HG03460 (cell line): ENCODE measurements around the gene POGK.
"Not testable (repeated sequence)": the region's sequence is repeated elsewhere in the genome, so short reads cannot be mapped to it uniquely, and the experiment has no call there.

ENCODE experiments used
- ATAC-seq: cut with Tn5 transposase; IDR thresholded peaks from one replicate; pipeline ENCODE4 v1.9.1; 2021; ENCODE audit not compliant: unreplicated experiment

The POGK gene

GRCh38 chr1:166855558-166855957 lies 16.3 kb downstream of the POGK start:
- ATAC-seq: no peak

DNA sequence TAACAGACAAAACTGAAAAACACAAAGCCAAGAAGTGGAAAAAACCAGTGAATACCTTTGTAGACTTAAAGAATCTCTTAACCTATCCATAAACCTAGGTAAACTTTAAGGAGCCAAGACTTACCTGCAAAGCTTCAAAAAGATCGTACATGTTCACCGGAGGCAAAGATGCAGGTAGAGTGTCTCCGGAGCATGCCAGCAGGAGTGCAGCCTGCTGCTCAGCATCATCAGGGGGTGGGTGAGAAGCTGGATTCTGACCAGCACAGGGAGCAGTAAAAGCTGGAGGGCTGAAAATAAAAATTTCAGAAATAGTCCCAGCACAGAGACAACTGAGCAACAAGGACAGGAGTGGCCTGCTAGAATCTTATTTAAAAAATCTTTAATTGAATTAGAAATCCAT lies 18.7 kb downstream of the POGK start:
- no peak for ATAC-seq

DNA sequence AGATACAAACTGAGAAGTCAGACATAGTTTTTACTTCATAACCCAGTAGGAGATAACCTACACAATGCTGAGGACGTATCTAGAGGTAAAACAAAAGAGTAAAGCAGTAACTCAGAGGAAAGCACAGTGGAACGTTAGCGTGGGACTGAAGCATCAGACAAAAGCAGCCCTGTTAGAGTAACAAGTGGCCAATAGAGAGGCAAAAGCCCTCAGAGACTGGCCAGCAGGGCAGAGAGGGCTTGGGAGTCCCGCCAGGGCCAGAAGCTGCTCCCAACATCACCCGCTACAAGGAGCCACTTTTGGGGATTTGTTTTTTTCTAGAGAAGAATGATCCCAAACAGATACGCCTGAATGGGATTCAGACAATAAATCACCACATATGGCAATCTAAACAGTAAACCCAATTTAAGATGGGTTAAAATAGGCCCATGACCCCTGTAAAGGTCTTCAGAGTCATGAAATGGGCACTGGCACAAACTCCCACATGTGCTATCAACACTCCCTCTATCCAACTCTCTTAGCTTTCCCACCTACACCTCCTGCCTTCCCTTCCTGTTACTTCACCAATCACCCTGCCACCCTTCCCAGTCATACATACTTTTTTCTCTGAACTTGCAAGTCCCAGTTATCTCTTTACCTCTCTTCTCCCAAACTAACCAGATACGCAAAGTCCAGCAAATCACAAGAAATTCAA lies 19.6 kb downstream of the POGK start:
- ATAC-seq: no peak

DNA sequence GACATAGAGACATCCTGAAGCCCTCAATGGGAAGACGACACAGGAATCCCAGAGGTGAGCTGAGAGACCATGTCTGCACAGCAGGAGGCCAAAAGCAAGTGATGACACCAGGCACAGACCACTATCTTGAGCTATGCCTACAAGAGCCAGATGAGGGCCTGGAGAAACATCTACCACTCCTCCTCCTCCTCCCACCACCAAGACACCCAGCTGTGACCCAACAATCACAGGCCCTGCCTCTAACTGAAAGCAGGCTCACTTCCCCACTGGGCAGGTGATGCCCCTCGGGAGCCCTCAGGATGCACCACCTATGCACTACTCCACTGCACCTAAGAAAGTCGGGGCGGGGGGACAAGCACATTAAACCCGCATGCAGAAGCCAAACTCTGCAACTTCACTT lies 20.3 kb downstream of the POGK start:
- ATAC-seq: peak; percentile 47

DNA sequence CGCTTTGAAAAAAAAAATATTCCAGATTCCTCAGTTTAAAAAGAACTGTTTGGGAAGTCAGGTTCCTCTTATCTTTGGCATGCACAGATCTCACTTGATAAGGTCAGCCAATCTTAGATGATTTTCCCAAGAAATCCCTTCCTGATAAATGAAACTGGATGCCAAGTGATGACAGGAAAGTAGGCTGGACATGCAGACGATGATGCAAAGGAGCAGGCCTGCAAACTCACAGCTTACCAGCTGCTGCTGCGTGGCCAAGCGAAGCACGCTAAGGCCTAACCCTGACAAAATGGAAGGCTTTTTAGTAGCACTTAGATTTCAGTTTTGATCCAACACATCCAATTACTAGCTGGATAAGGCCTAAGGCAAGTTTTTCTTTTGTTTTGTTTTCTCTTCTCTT lies 26.7 kb downstream of the POGK start:
- no peak for ATAC-seq

- no peak for ATAC-seq
Observed at GRCh38 chr1:166868639-166869038, 29.4 kb downstream of the POGK start.

- ATAC-seq: no peak
Observed at GRCh38 chr1:166869318-166870099, 30.2 kb downstream of the POGK start.

GRCh38 chr1:166870584-166870983 lies 31.3 kb downstream of the POGK start:
- no peak for ATAC-seq

DNA sequence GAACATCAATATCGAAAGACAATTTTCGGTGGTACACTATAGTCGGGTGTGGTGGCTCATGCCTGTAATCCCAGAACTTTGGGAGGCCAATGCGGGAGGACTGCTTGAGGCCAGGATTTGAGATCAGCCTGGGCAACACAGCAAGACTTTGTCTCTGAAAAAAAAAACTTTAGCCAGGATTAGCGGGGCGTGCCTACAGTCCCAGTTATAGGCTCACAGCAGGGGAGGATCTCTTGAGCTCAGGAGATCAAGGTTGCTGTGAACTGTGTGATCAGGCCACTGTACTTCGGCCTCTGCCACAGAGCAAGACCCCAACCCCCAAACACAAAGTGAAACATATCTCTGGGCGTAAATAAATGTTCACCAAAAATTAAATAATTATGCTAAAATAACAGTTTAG lies 35.2 kb downstream of the POGK start:
- no peak for ATAC-seq

GRCh38 chr1:166875302-166875733 lies 36.0 kb downstream of the POGK start:
- ATAC-seq: no peak

- ATAC-seq: peak; percentile 89
Observed at GRCh38 chr1:166875734-166876539, 36.7 kb downstream of the POGK start, which contains the start of gene TADA1. TSS of gene TADA1 (minus strand) at chr1:166876264. CDS start at chr1:166876233, 31 bp downstream.

DNA sequence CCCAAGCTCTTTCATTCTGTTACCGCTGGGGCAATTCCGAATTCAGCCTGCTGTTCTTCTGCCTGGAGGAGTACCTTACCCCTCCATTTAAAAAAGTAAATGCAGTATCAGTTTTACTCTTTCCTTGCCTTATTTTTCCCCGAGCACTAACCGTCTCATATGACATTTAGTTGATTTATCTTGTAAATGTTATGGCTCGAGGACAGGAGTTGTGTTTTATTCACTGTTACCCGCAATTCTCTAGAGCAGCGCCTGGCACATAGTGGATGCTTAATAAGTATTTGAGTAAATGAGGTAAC lies 37.2 kb downstream of the POGK start:
- peak; percentile 1 for ATAC-seq

DNA sequence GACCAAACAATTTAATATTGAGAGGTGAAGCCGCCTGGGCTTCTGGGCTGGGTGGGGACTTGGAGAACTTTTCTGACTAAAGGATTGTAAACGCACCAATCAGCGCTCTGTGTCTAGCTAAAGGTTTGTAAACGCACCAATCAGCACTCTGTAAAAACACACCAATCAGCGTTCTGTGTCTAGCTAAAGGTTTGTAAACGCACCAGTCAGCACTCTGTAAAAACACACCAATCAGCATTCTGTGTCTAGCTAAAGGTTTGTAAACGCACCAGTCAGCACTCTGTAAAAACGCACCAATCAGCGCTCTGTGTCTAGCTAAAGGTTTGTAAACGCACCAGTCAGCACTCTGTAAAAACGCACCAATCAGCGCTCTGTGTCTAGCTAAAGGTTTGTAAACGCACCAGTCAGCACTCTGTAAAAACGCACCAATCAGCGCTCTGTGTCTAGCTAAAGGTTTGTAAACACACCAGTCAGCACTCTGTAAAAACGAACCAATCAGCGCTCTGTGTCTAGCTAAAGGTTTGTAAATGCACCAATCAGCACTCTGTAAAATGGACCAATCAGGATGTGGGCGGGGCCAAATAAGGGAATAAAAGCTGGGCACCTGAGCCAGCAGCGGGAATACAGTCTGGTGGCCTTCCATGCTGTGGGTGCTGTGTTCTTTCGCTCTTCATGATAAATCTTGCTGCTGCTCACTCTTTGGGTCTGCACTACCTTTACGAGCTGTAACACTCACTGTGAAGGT lies 39.1 kb downstream of the POGK start:
- not testable (repeated sequence) for ATAC-seq

DNA sequence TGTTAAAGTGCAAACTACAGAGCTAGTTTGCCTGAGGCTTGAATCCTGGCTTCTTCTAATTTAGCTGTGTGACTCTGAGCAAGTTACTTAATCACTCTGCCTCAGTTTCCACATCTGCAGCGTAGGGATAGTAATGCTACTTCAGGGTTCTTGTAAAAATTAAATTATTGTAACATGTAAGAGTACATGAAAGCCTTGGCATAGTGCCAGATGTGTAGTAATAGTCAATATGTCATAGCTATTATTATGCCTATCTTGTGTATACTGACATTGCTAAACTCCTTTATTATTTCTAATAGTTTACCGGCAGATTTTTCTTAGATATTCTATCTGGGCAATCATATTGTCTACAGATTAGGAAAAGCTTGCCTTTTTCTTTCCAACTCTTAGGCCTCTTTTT lies 43.6 kb downstream of the POGK start:
- ATAC-seq: no peak

DNA sequence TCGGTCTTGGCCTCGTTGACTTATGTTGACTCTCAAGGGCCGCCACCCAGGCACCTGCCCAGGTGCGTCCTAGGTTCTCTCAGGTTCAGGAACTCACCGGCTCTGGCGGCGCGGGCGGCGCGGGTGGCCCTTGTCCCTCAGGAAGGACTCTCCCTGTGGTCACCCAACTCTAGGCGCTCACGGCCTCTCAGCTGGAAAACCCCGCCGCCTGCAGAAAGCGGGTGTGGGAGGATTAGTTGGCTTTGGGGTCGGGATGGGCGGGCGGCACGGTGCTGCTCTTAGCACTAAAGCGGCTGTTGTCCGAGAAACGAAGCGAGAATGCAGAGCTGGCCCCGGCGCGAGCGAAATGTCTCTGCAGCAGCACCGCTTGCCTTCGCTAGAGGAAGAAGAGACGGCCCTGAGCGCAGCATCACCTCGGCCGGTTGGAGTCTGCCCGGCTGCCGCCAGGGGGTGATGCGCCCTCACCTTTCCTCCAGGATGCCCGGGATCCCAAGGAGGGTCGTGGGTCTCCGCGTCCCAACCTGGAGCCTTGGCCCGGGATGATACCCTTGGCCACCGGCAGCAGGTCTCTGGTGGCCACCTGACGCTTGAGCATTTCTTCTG lies 44.9 kb downstream of the POGK start:
- ATAC-seq: peak; percentile 65

GRCh38 chr1:166884971-166885370 lies 45.7 kb downstream of the POGK start:
- no peak for ATAC-seq

- no peak for ATAC-seq
Observed at GRCh38 chr1:166888373-166889111, 49.3 kb downstream of the POGK start.

GRCh38 chr1:166889776-166890175 lies 50.5 kb downstream of the POGK start:
- no peak for ATAC-seq

GRCh38 chr1:166895766-166896165 lies 56.5 kb downstream of the POGK start:
- ATAC-seq: no peak

DNA sequence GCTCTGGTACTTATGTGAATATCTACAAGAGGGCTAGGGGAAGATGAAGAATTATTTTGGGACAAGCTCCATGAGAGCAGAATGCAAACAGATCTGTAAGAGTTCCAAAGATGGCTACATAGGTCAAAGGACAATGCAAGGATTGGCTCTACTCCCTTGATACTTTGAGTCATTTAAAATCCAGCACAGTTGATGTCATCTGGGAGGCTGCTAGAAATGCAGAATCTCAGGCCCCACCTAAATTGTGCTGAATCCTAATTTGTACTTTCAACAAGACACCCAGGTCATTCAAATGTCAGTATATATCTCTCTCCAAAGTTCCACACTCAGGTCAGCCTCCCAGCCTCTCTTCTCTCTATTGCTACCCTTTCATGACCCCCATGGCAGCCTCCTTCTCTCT lies 60.5 kb downstream of the POGK start:
- ATAC-seq: no peak
